GM19025 (cell line): Measurements from ENCODE around the gene RSRP1.
"Not testable (repeated sequence)": the region's sequence is repeated elsewhere in the genome, so short reads cannot be mapped to it uniquely, and the experiment has no call there.

Experiments used
- ATAC-seq: cut with Tn5 transposase; IDR thresholded peaks from one replicate; pipeline ENCODE4 v1.9.1; 2021; ENCODE audit warnings: mild to moderate bottlenecking, low read depth, moderate library complexity; ENCODE audit not compliant: unreplicated experiment

Gene RSRP1

DNA sequence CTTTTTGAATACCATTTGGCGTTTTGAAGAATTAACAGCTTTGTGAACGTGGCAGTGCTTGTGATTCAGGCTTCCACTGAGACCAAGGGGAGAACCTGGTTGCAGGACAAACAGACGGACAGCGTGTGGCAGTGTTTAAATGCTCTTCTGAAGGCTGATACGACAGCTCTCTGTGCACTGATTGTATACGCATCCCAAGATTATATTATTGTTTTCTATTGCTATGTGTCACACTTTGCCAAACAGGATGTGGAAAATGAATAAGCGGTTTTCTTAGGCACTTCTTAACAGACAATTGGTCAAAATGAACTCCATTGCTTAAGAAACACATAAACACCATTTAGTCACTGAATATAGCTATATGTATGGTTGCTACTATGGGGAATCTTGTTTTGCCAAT lies 12.6 kb upstream of the RSRP1 start:
- not testable (repeated sequence) for ATAC-seq

GRCh38 chr1:25257196-25257595 lies 9.9 kb upstream of the RSRP1 start:
- no peak for ATAC-seq

DNA sequence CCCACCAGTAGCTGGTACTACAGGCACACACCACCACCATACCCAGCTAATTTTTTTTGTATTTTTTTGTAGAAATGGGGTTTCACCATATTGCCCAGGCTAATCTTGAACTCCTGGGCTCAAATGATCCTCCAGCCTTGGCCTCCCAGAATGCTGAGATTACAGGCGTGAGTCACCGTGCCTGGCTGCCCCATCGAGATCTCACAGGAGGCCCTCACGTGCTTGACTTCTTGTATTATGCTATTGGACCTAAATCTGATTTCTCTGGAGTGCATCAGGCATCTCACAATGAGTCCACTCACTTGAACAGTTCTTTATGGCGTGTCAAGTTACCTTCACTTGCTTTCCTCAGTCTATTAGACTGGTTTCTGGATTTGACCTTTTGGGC lies 9.3 kb upstream of the RSRP1 start:
- ATAC-seq, result no peak

GRCh38 chr1:25255706-25256577 lies 8.7 kb upstream of the RSRP1 start:
- no peak for ATAC-seq

DNA sequence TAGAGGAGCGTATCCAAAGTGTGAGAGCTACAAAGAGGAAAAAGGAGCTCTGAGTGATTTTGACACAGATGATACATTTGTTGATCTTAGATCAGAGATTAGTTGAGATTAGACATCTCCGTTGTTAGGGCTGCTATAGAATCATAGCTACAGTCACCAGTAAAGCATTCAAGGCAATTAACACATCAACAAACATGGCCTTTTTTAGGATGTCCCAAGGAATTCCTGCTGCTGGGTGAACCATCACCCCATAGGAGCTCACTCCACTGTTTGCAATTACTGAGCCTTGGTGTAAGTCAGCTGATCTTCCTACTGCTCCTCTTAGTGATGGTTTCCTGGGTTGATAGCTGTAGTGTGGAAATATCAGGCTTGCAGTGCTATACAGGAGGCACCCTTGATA lies 6.7 kb upstream of the RSRP1 start:
- no peak for ATAC-seq

- ATAC-seq, result peak; percentile 40
Observed at GRCh38 chr1:25247829-25248754, 838 bp upstream of the RSRP1 start.

DNA sequence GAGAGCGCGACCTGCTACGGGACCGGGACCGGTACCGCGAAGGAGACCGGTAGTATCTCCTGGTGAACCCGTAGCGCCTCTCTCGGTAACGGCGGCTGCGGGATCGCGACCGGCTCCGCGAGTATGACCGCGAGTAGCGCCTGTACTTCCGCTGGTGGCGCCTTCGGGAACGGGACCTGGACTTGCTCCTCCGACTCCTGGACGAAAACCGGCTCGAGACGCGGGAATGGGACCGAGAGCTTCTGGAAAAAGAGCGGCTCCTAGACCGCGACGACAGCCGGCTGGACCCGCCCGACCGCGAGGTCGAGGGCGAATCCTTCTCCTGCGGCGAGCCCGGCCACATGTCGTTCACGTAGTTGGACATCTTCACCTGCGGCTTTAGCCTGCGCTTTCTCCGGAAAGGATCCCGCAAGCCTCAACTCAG lies 642 bp downstream of the RSRP1 start:
- ATAC-seq, result peak; percentile 1

GRCh38 chr1:25245809-25246599 lies 1.2 kb downstream of the RSRP1 start:
- no peak for ATAC-seq

DNA sequence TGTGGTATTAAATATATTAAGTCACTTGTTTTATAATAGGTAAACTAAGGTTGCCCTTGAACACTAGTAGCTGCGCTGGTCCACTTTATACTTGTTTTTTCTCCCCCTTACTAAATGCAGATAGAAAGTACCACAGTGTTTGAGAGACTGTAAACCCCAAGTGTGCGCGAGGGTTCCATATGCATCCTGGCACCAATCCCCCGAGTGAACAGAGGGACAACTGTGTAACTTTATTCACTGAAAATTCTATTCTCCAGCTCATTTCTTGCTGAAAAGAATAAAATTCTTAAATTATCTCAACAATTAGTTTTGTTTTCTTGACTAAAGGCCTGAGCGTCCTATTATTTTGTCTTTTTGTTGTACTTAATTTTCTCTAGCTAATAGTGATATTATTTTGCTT lies 1.9 kb downstream of the RSRP1 start:
- no peak for ATAC-seq

- ATAC-seq, result no peak
Observed at GRCh38 chr1:25243907-25244306, 3.3 kb downstream of the RSRP1 start.

DNA sequence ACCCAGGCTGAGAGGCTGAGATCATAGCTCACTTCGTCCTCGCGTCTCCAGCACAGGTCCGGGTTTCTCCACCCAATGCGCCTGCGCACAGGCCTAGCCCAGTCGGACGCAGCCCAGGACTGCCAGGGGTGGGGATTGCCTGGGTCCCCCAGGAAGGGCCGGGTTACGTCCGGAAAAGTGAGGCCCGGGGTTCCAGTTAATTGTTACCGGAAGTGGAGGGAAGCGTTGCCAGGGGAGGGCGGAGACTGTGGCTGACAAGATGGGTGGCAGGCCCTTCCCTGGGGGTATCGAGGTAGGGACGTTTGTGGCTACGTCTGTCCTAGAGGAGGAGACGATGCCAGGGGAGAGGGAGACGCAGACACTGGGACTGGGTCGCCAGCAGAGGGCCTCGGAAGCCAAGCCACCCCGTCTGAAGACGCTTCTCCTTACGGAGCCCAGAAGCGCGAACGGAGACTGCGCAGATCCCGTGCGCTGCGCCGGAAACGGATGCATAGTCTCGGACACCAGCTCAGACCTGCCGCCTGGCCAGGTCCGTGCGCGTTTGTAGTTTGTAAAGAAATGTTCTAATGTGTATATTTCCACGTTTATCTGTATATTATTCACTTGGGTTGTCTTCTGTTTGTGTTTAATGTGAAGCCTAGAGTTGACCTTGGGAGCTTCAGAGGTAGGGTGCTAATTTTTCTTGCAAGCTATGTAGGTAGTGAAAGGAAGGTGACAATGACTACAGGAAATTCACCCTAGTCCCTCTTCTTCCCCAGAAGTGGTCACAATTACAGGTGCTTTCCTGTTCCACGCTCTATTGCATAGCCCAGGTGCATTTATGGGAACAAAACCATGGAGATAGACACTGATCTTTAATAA lies 7.3 kb downstream of the RSRP1 start:
- ATAC-seq, result peak; percentile 71

- no peak for ATAC-seq
Observed at GRCh38 chr1:25238046-25238445, 9.2 kb downstream of the RSRP1 start.

GRCh38 chr1:25236261-25236660 lies 11.0 kb downstream of the RSRP1 start:
- ATAC-seq, result not testable (repeated sequence)

GRCh38 chr1:25235411-25235810 lies 11.8 kb downstream of the RSRP1 start:
- ATAC-seq, result not testable (repeated sequence)

DNA sequence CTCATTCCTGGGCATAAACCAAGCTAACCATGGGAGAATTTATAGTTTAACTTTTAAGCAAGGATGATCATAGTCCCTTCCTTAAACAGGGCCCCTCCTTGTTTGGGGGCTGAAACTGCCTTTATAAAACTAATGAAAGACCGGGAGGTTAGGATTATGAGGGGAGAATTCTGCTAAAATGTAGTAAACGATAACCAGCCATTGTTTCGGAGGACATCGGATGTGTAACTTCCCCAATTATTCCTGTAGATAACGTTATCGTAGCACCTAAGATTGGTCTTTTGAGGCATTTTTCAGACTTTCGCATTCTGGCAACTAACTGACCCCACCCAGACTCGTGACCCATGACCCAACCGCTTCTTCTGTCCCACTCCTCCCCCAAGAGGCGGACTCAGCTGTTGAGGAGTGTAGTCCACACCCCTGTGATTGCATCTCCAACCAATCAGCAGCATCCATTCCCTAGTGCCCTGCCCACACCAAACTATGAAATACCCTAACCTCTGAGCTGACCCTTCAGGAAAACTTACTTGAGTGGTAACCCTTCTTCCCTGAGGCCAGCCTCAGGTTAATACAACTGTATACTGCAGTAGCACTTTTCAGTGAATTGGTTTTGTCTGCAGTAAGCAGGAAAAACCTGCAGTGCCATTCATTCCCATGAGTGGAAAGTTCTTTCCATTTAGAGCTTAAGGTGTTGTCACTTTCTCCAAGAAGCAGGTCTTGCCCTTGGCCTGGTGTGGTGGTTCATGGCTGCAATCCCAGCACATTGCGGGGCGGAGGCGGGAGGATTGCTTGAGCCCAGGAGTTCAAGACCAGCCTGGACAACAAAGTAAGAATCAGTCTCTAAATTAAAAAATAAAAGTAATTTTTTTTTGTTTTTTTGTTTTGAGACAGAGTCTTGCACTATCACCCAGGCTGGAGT lies 14.1 kb downstream of the RSRP1 start:
- ATAC-seq, result peak; percentile 52

DNA sequence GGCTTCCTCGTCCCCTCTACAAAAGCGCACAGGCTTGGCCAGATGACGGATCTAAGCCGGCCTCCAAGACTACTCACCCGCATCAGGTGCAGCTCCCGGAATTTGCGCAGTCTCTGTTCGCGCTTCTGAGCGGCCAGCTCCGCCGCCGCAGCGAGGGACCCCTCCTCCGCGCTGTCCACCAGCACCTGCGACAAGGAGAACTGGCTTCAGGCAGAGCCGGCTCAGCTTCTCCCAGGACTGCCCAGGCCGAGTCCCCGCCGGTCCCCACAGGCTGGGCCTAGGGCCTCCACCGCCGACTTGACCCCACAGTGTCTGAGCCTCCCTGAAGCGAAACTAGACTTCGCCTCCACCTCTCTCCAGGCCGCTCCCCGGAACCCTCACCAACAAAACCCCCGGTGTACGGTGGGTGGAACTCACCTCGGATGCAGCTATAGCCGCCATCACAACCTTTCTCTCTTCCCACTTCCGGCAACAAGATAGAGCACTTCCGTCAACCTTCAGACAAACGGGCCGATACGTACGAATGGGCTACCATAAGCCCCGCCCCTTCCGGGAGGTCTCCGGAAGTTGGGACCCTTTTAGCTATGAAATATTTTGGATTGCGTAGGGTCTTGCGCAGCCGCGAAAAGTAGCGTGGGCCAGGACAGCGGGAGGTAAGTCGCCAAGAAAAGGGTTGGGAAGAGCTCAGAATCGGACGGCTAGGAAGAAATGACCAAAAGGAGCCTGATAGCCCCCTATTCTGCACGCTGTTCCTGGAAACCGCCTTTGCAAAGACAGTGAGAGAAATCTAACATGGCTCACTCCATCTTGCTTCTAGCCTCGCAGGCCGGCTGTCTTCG lies 15.0 kb downstream of the RSRP1 start, which contains the start of gene SYF2:
SYF2 (minus strand) TSS at position 476 of the 839 bp plus-strand sequence; CDS start at position 441, 35 bp downstream.
- peak; percentile 72 for ATAC-seq

DNA sequence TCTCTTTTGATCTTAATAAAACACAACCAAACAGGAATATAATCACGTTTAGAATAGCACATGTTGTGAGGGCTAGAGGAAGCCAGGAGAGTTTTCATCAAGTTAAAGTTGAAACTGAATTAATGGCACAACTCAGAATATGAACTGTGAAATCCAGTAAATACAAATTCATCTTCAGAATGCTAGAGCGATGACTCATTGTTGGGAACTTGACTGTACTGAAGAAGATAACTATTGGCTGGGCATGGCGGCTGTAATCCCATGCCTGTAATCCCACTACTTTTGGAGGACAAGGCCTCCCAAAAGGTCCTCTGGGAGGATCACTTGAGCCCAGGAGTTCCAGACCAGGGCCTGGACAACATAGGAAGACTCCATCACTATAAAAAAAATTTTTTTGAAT lies 23.8 kb downstream of the RSRP1 start:
- ATAC-seq, result no peak

DNA sequence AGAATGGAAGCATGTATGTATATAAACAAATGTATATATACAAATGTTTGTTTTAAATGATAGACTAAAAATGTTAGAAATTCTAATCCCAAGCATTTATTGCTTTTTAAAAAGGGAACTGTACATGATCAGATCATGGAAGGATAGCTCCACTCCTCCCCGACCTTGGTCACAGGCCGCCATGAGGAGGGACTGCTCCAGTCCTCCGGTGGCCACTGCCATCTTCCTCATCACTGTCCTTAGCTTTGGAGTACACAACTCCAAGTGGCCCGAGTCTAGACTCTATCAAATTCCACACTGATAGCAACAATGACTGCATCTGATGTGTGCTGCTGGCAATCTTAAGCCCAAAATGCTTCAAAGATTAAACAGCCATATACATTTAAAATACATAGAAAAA lies 24.6 kb downstream of the RSRP1 start:
- ATAC-seq, result no peak
